ENCODE measurements around the gene WDFY4.
"Not testable (repeated sequence)": the region's sequence is repeated elsewhere in the genome, so short reads cannot be mapped to it uniquely, and the experiment has no call there.

The WDFY4 gene

GRCh38 chr10:48684792-48685623 is at the start of gene WDFY4:
WDFY4 (plus strand) TSS chr10:48684873; CDS start chr10:48709733, 24,860 bp downstream.
- peaks cover 26% of the 10 kb centered on the region for H3K27me3 Mint-ChIP-seq
- peak within 1 kb of the TSS; percentile 6 for H3K4me3 Mint-ChIP-seq
- ATAC-seq (replicated peaks; ENCODE audit: extremely low read depth, poor library complexity, severe bottlenecking), result peak; percentile 54
- no peaks in the 10 kb centered on the region for H3K9me3 Mint-ChIP-seq
- DNase-seq (ENCODE audit: low spot score in 2 of 2), result no peak
- no peak within 1 kb of the TSS for H3K27ac Mint-ChIP-seq (ENCODE audit: low read depth)
- H3K4me1 Mint-ChIP-seq, result no peaks in the 10 kb centered on the region
- no peaks in the 10 kb centered on the region for H3K36me3 Mint-ChIP-seq (ENCODE audit: insufficient read depth)

DNA sequence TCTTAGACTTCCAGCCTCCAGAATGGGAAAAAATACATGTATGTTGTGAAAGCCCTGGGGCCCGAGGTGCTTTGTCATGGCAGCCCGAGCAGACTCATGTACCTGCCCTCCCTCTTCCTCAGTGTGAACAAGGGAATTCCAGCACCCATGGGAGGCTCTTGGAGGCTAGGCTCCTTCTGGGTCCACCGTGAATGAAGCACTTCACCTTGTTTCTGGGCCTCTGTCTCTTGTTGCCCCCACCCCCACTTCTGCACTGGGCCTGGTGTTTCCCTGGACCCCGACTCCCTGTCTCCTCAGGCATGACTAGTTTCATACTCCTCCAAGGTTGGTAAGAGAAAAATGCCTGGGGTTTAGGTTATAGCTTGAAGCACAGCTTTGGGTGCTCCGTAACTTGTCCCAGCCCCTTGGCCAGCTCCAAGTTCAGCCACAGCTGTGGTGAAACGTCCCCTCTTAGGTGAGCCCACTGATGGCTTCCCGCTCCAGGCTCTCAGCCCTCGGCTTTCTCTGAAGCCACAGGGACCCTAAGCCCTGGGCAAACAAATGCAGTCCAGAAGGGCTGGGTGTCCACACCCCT is 49.6 kb upstream of the WDFY4 start:
- Mint-ChIP-seq H3K27ac (ENCODE audit: low read depth) (no peak overlapping the region), H3K4me1 (no peaks in the 10 kb centered on the region), H3K9me3 (peaks cover 8% of the 10 kb centered on the region), H3K36me3 (ENCODE audit: insufficient read depth) (peaks cover 4% of the 10 kb centered on the region), H3K27me3 (peaks cover 27% of the 10 kb centered on the region), H3K4me3 (no peak overlapping the region)
- no peak for DNase-seq (ENCODE audit: low spot score in 2 of 2)
- ATAC-seq (replicated peaks; ENCODE audit: extremely low read depth, poor library complexity, severe bottlenecking), result no peak

DNA sequence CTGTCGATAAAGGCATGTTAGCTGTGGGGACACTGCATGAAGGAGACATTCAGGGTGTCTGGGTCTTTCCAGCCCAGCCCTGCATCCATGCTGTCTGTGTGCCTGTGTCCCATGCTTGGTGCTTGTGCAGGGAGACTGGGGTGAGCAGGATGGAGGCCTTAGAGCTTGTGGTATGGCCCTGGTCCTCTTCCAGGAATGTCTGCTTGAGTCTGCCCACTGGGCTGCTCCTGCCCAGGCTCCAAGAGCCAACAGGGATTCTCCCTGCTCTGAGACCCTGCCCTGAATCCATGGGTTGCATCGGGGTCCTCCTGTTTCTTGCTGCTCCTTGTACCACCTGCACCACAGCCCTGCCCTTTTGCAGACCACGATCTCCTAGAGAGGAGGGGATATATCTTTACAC is 48.4 kb upstream of the WDFY4 start:
- Mint-ChIP-seq H3K4me3 (no peak overlapping the region), H3K9me3 (peaks cover 11% of the 10 kb centered on the region), H3K27me3 (peaks cover 27% of the 10 kb centered on the region), H3K36me3 (ENCODE audit: insufficient read depth) (peaks cover 4% of the 10 kb centered on the region), H3K27ac (ENCODE audit: low read depth) (no peak overlapping the region), H3K4me1 (no peaks in the 10 kb centered on the region)
- DNase-seq (ENCODE audit: low spot score in 2 of 2), result no peak
- ATAC-seq (replicated peaks; ENCODE audit: extremely low read depth, poor library complexity, severe bottlenecking), result no peak

DNA sequence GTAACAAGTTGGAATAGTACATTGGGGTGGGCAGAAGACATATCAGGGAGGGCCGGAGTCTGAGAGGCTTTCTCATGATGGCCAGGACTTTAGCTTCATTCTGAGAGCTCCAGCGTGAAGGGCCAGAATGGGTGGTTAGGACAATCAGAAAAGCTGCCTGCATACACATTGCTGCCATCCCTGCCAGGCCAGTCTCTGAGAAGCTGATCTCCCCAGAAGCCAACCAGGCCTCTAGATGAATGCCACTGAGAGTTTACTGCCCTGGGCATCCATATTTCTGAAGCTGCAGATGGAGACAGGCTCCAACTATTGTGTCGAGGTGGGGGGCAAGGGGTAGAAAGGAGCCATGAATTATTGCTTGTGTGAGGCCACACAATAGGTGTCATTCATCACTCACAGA is 47.8 kb upstream of the WDFY4 start:
- DNase-seq (ENCODE audit: low spot score in 2 of 2), result no peak
- H3K27ac Mint-ChIP-seq (ENCODE audit: low read depth), result no peak overlapping the region
- H3K27me3 Mint-ChIP-seq, result peaks cover 27% of the 10 kb centered on the region
- peaks cover 4% of the 10 kb centered on the region for H3K36me3 Mint-ChIP-seq (ENCODE audit: insufficient read depth)
- H3K9me3 Mint-ChIP-seq, result peaks cover 11% of the 10 kb centered on the region
- H3K4me1 Mint-ChIP-seq, result no peaks in the 10 kb centered on the region
- no peak overlapping the region for H3K4me3 Mint-ChIP-seq
- no peak for ATAC-seq (replicated peaks; ENCODE audit: extremely low read depth, poor library complexity, severe bottlenecking)

GRCh38 chr10:48638158-48638557 is 46.5 kb upstream of the WDFY4 start:
- Mint-ChIP-seq H3K4me1 (no peaks in the 10 kb centered on the region), H3K4me3 (no peak overlapping the region), H3K27ac (ENCODE audit: low read depth) (no peak overlapping the region), H3K9me3 (peaks cover 11% of the 10 kb centered on the region), H3K36me3 (ENCODE audit: insufficient read depth) (peaks cover 4% of the 10 kb centered on the region), H3K27me3 (peaks cover 27% of the 10 kb centered on the region)
- no peak for ATAC-seq (replicated peaks; ENCODE audit: extremely low read depth, poor library complexity, severe bottlenecking)
- DNase-seq (ENCODE audit: low spot score in 2 of 2), result no peak

DNA sequence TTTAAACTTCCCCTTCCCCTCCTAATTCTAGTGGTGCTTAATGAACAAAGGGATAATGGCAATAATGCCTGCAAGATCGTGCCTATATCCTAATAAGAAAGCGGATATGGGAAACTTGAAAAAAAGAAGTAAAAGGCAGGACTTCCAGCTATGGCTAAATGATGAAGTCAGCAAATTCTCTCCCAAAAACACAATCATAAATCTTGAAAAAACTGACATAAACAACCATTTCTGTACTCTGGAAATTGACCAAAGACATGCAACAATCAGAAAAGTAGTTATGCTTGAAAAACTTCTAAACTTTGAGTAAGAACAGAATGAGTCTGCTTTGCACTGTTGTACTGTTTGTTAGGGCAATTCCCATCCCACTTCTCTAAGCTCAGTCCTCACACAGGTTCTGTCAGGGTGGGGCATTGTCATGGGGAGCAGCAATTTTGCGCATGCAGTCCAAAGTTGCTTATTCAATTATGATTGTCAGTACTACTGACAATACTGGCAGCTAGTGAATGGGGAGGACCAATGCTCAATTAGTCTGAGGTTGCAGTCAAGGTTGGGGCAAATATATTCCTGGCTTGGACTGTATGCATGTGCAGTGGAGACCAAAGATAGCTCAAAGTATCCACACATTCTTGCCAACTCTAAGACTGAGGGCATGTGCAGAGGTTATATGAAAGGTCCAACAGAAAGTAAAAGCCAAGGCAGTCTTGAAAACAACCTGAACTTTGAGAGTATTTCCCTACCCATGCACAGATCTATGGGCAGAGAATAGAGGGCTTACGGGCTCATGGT is 45.7 kb upstream of the WDFY4 start:
- H3K4me3 Mint-ChIP-seq, result no peak overlapping the region
- H3K27me3 Mint-ChIP-seq, result peaks cover 27% of the 10 kb centered on the region
- no peak for DNase-seq (ENCODE audit: low spot score in 2 of 2)

DNA sequence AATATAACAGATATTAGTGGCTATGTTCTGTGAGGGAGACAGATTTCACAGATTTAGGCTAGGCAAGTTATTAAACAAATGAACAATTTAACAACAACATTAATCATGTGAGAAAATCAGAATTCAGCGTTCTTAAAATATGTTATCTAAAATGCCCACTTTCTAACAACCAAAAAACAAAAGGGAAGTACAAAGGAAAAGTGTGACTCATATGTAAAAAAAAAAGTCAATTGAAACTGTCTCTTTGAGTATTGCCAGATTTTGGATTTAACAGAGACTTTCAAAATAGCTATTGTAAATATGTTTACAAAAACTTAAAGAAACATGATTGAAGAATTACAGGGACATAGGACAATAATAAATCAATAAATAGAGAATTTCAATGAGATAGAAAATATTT is 45.0 kb upstream of the WDFY4 start:
- Mint-ChIP-seq H3K27ac (ENCODE audit: low read depth) (no peak overlapping the region), H3K9me3 (peaks cover 11% of the 10 kb centered on the region), H3K4me1 (no peaks in the 10 kb centered on the region), H3K27me3 (peaks cover 27% of the 10 kb centered on the region), H3K4me3 (no peak overlapping the region), H3K36me3 (ENCODE audit: insufficient read depth) (peaks cover 4% of the 10 kb centered on the region)
- ATAC-seq (replicated peaks; ENCODE audit: extremely low read depth, poor library complexity, severe bottlenecking), result no peak
- DNase-seq (ENCODE audit: low spot score in 2 of 2), result no peak

More for the DNA sequence above, 45.7 kb upstream of the WDFY4 start:
- no peak for ATAC-seq (replicated peaks; ENCODE audit: extremely low read depth, poor library complexity, severe bottlenecking)
- Mint-ChIP-seq H3K9me3 (peaks cover 11% of the 10 kb centered on the region), H3K4me1 (no peaks in the 10 kb centered on the region), H3K27ac (ENCODE audit: low read depth) (no peak overlapping the region), H3K36me3 (ENCODE audit: insufficient read depth) (peaks cover 4% of the 10 kb centered on the region)

GRCh38 chr10:48640326-48640725 is 44.3 kb upstream of the WDFY4 start:
- no peaks in the 10 kb centered on the region for H3K4me1 Mint-ChIP-seq
- no peak overlapping the region for H3K4me3 Mint-ChIP-seq
- H3K27me3 Mint-ChIP-seq, result peaks cover 27% of the 10 kb centered on the region
- DNase-seq (ENCODE audit: low spot score in 2 of 2) (no peak), ATAC-seq (replicated peaks; ENCODE audit: extremely low read depth, poor library complexity, severe bottlenecking) (no peak)
- peaks cover 4% of the 10 kb centered on the region for H3K36me3 Mint-ChIP-seq (ENCODE audit: insufficient read depth)
- H3K9me3 Mint-ChIP-seq, result peaks cover 11% of the 10 kb centered on the region
- H3K27ac Mint-ChIP-seq (ENCODE audit: low read depth), result no peak overlapping the region

DNA sequence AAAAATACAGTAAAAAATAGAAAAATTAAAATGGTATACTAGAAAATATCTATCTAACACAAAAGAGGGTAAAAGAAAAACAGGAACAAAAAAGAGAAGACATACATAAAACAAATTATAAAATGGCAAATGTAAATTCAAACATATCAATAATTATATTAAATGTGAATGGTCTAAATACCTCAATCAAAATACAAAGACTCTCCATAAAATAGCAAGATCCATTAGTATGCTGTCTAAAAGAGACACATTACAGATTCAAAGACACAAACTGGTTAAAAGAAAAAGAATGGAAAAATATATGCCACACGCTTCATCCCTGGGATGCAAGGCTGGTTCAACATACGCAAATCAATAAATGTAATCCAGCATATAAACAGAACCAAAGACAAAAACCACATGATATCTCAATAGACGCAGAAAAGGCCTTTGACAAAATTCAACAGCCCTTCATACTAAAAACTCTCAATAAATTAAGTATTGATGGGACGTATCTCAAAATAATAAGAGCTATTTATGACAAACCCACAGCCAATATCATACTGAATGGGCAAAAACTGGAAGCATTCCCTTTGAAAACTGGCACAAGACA is 43.5 kb upstream of the WDFY4 start:
- H3K4me3 Mint-ChIP-seq; H3K4me1 Mint-ChIP-seq; ATAC-seq (replicated peaks; ENCODE audit: extremely low read depth, poor library complexity, severe bottlenecking); DNase-seq (ENCODE audit: low spot score in 2 of 2); H3K27ac Mint-ChIP-seq (ENCODE audit: low read depth); H3K36me3 Mint-ChIP-seq (ENCODE audit: insufficient read depth): not testable (repeated sequence)
- Mint-ChIP-seq H3K27me3 (peaks cover 24% of the 10 kb centered on the region), H3K9me3 (peaks cover 11% of the 10 kb centered on the region)

- no peak overlapping the region for H3K4me3 Mint-ChIP-seq
- DNase-seq (ENCODE audit: low spot score in 2 of 2), result no peak
- no peaks in the 10 kb centered on the region for H3K9me3 Mint-ChIP-seq
- no peaks in the 10 kb centered on the region for H3K36me3 Mint-ChIP-seq (ENCODE audit: insufficient read depth)
- no peaks in the 10 kb centered on the region for H3K27me3 Mint-ChIP-seq
- no peaks in the 10 kb centered on the region for H3K4me1 Mint-ChIP-seq
- no peak for ATAC-seq (replicated peaks; ENCODE audit: extremely low read depth, poor library complexity, severe bottlenecking)
- H3K27ac Mint-ChIP-seq (ENCODE audit: low read depth), result no peak overlapping the region
These were observed 39.1 kb upstream of the WDFY4 start for GRCh38 chr10:48645600-48645999.

GRCh38 chr10:48647073-48647472 is 37.6 kb upstream of the WDFY4 start:
- H3K9me3 Mint-ChIP-seq; H3K36me3 Mint-ChIP-seq (ENCODE audit: insufficient read depth); H3K4me1 Mint-ChIP-seq; ATAC-seq (replicated peaks; ENCODE audit: extremely low read depth, poor library complexity, severe bottlenecking); DNase-seq (ENCODE audit: low spot score in 2 of 2); H3K4me3 Mint-ChIP-seq; H3K27ac Mint-ChIP-seq (ENCODE audit: low read depth): not testable (repeated sequence)
- peaks cover 12% of the 10 kb centered on the region for H3K27me3 Mint-ChIP-seq

DNA sequence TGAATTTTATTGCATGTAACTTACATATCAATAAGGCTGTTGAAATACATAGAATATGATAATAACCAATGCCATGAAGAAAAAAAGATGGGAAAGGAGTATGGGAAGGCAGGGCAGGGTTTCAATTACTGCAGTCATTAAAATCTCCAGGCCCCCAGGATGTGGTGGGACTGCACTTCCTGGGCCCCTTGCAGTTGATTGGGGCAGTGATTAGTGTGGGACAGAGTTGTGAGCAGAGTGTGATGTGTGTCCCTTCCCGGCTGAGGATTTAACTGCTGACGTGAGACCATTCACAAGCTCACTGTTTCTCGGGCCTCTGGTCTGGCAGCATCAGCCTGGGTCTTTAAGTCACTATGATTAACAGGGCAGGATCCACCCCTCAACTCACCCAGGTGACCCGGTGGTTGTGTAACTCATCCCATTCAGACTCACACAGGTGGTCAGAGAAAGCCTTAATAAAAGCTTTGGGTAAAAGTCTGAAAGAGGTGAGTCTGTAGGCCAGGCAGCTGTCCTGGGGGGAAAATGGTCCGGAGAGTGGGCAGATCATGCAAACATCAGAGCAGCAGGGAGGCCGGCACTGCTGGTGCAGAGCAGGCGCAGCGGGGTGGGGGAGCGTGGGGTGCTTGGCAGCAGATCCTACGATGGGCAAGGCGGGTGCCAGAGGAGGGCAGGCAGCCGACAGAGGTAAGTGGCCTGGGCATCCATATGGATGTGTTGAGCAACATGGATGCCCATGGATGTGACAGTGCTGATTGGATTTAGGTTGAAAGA is 36.3 kb upstream of the WDFY4 start:
- DNase-seq (ENCODE audit: low spot score in 2 of 2), result no peak
- Mint-ChIP-seq H3K9me3 (no peaks in the 10 kb centered on the region), H3K27ac (ENCODE audit: low read depth) (no peak overlapping the region), H3K36me3 (ENCODE audit: insufficient read depth) (no peaks in the 10 kb centered on the region), H3K4me3 (no peak overlapping the region), H3K4me1 (no peaks in the 10 kb centered on the region), H3K27me3 (peaks cover 12% of the 10 kb centered on the region)
- ATAC-seq (replicated peaks; ENCODE audit: extremely low read depth, poor library complexity, severe bottlenecking), result no peak
